Keratinocyte (primary cell): ENCODE measurements around the gene SLC4A9. TPM values are rescaled to one million over a fixed set of nuclear protein-coding genes. Genes with fewer than 3 reads are reported as not detected.
A peak's percentile ranks its signal among the peaks of the same experiment; 100 is the strongest.

ENCODE experiments used
- DNase-seq: peaks from one replicate; pipeline ENCODE4 v3.0.0-alpha.2; 2011; ENCODE audit warnings: low read depth, missing footprints, low spot score
- FAIRE-seq: peaks from 2 replicates; lab custom pipeline; 2011; peaks lifted over from hg19 to GRCh38; lab: Jason Lieb, UNC
- H2AFZ ChIP-seq: 2 replicates; pipeline ENCODE4 v1.6.0; 2012; ENCODE audit warnings: low read length, control low read depth, inconsistent platforms; ENCODE audit not compliant: control insufficient read depth
- H3K27ac ChIP-seq: 2 replicates; pipeline ENCODE4 v1.5.1; 2011; ENCODE audit warnings: low read length; ENCODE audit not compliant: control insufficient read depth, insufficient read depth
- H3K27me3 ChIP-seq: 3 replicates; pipeline ENCODE4 v1.6.0; 2011; ENCODE audit warnings: low read length; ENCODE audit not compliant: control insufficient read depth, insufficient read depth; ENCODE audit errors: extremely low read depth
- H3K36me3 ChIP-seq, 2 experiments: 2 replicates in 1 of 2; 3 replicates in 1 of 2; pipeline ENCODE4 v1.5.1; 2011; ENCODE audit warnings: low read length in 2 of 2, mild to moderate bottlenecking in 1 of 2; ENCODE audit not compliant: control insufficient read depth in 2 of 2, insufficient read depth in 2 of 2; ENCODE audit errors: extremely low read depth in 1 of 2
- H3K4me1 ChIP-seq: 3 replicates; pipeline ENCODE4 v1.5.1; 2011; ENCODE audit warnings: low read length; ENCODE audit not compliant: control insufficient read depth, insufficient read depth; ENCODE audit errors: extremely low read depth
- H3K4me2 ChIP-seq: 3 replicates; pipeline ENCODE4 v1.6.0; 2011; ENCODE audit warnings: low read depth, low read length; ENCODE audit not compliant: control insufficient read depth, insufficient read depth; ENCODE audit errors: extremely low read depth
- H3K4me3 ChIP-seq, 3 experiments: fragments of 200-600 bp in 1 of 3; sonication (generic) in 1 of 3; 2 replicates in 2 of 3; 3 replicates in 1 of 3; pipeline ENCODE4 v1.5.1; 2011 to 2016; ENCODE audit warnings: low read length in 3 of 3, mild to moderate bottlenecking in 3 of 3, control low read depth in 2 of 3, inconsistent platforms in 1 of 3, low read depth in 1 of 3, mixed read lengths in 1 of 3, mixed run types in 1 of 3, moderate library complexity in 1 of 3; ENCODE audit not compliant: control insufficient read depth in 2 of 3, insufficient read depth in 2 of 3; ENCODE audit errors: extremely low read depth in 1 of 3
- H3K79me2 ChIP-seq: 2 replicates; pipeline ENCODE4 v1.6.0; 2012; ENCODE audit warnings: low read length; ENCODE audit not compliant: control insufficient read depth, insufficient read depth
- H3K9ac ChIP-seq: 3 replicates; pipeline ENCODE4 v1.6.0; 2011; ENCODE audit warnings: low read length; ENCODE audit not compliant: control insufficient read depth, insufficient read depth; ENCODE audit errors: extremely low read depth
- H3K9me1 ChIP-seq: 3 replicates; pipeline ENCODE4 v1.6.0; 2011; ENCODE audit warnings: low read length; ENCODE audit not compliant: control insufficient read depth, insufficient read depth; ENCODE audit errors: extremely low read depth
- H3K9me3 ChIP-seq: 2 replicates; pipeline ENCODE4 v1.5.1; 2012; ENCODE audit warnings: low read depth, low read length; ENCODE audit not compliant: control insufficient read depth
- H4K20me1 ChIP-seq: 3 replicates; pipeline ENCODE4 v1.6.0; 2011; ENCODE audit warnings: low read length; ENCODE audit not compliant: control insufficient read depth, insufficient read depth; ENCODE audit errors: extremely low read depth
- EZH2 ChIP-seq: IDR thresholded peaks from one replicate; pipeline ENCODE4 v1.6.1; 2012; ENCODE audit warnings: inconsistent platforms, mild to moderate bottlenecking, low read length, moderate library complexity
- dilution Hi-C: fragments of 300-500 bp; cut with MboI; formaldehyde crosslinking; loops from one replicate; pipeline ENCODE4 v1.7.0; 2020; ENCODE audit warnings: low sequenced_read_pairs; ENCODE audit not compliant: extremely low pct_ligation_motif_present
- polyA minus RNA-seq, 3 experiments: library from RNA; depleted of rRNA, polyadenylated mRNA; stranded (reverse); fragments of >200 nt; gene quantifications; 1 replicate in 1 of 3; 2 replicates in 1 of 3; 3 replicates in 1 of 3; pipeline ENCODE4 v1.2.3, GENCODE V29; 2011
- polyA plus RNA-seq, 5 experiments: library from polyadenylated mRNA; depleted of rRNA in 3 of 5; stranded (reverse) in 3 of 5; stranded (forward) in 1 of 5; unstranded in 1 of 5; fragments of >200 nt; gene quantifications; 1 replicate in 1 of 5; 2 replicates in 3 of 5; 3 replicates in 1 of 5; pipeline versions ENCODE4 v1.2.1 to v1.2.3, GENCODE V29; 2011 to 2012; ENCODE audit warnings: missing spikeins in 2 of 5, low read depth in 1 of 5, low replicate concordance in 1 of 5
- TF ChIP-seq, protein P1 (sequence below), 3 experiments: IDR thresholded peaks in 1 of 3; conservative IDR thresholded peaks in 1 of 3; optimal IDR thresholded peaks in 1 of 3; 2 replicates in 2 of 3; 3 replicates in 1 of 3; pipeline versions ENCODE3 to v1.5.1; 2011; ENCODE audit warnings: low read length in 3 of 3, mild to moderate bottlenecking in 3 of 3, moderate library complexity in 2 of 3, control low read depth in 1 of 3, inconsistent platforms in 1 of 3; ENCODE audit not compliant: insufficient read depth in 2 of 3; ENCODE audit errors: extremely low read depth in 1 of 3

Gene SLC4A9, protein sequence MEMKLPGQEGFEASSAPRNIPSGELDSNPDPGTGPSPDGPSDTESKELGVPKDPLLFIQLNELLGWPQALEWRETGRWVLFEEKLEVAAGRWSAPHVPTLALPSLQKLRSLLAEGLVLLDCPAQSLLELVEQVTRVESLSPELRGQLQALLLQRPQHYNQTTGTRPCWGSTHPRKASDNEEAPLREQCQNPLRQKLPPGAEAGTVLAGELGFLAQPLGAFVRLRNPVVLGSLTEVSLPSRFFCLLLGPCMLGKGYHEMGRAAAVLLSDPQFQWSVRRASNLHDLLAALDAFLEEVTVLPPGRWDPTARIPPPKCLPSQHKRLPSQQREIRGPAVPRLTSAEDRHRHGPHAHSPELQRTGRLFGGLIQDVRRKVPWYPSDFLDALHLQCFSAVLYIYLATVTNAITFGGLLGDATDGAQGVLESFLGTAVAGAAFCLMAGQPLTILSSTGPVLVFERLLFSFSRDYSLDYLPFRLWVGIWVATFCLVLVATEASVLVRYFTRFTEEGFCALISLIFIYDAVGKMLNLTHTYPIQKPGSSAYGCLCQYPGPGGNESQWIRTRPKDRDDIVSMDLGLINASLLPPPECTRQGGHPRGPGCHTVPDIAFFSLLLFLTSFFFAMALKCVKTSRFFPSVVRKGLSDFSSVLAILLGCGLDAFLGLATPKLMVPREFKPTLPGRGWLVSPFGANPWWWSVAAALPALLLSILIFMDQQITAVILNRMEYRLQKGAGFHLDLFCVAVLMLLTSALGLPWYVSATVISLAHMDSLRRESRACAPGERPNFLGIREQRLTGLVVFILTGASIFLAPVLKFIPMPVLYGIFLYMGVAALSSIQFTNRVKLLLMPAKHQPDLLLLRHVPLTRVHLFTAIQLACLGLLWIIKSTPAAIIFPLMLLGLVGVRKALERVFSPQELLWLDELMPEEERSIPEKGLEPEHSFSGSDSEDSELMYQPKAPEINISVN
- 0.04 to 0.14 TPM (median 0.07 TPM) in 3 replicates for polyA plus RNA-seq
- polyA plus RNA-seq (2011; ENCODE audit: low read depth), result not detected
- 0.09 TPM in 1 of 2 replicates, not detected in the other for polyA plus RNA-seq (2011; cell fraction: cytosol; rRNA removed)
- 0.13 and 0.25 TPM in 2 replicates for polyA plus RNA-seq (2011; cell fraction: nucleus; rRNA removed)
- 0.06 and 0.07 TPM in 2 replicates for polyA plus RNA-seq (2012; ENCODE audit: low replicate concordance)
- not detected in 3 replicates for polyA minus RNA-seq
- not detected for polyA minus RNA-seq (2011; cell fraction: cytosol; rRNA and poly(A)+ RNA removed)
- polyA minus RNA-seq (2011; cell fraction: nucleus; rRNA and poly(A)+ RNA removed), result 0.11 TPM in 1 of 2 replicates, not detected in the other

DNA sequence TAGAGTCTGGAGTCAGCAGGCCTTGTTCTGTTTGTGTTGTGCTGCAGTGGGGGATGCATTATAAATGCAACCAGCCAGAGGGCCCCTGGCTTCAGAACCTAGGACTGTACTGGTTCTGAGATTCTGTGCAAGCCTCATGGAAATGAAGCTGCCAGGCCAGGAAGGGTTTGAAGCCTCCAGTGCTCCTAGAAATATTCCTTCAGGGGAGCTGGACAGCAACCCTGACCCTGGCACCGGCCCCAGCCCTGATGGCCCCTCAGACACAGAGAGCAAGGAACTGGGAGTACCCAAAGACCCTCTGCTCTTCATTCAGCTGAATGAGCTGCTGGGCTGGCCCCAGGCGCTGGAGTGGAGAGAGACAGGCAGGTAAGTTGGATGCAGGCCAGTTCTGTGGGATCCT, at the start of gene SLC4A9:
Gene SLC4A9 (plus strand): TSS at position 94 of the 400 bp plus-strand sequence. CDS start 43 bp downstream, at position 137.
- H3K4me3 ChIP-seq, result no peak within 1 kb of the TSS
- no peaks in the 10 kb centered on the region for H3K9me1 ChIP-seq
- FAIRE-seq (no peak), DNase-seq (no peak)
- no peaks in the 10 kb centered on the region for H4K20me1 ChIP-seq
- H3K9me3 ChIP-seq, result no peaks in the 10 kb centered on the region
- no peaks in the 10 kb centered on the region for H3K27me3 ChIP-seq
- no peaks in the 10 kb centered on the region for H3K36me3 ChIP-seq
- H3K9ac ChIP-seq, result no peak within 1 kb of the TSS
- dilution Hi-C loops, result no loop called here
- H3K4me1 ChIP-seq, result peaks cover 13% of the 10 kb centered on the region
- TF ChIP-seq, protein P1, sequence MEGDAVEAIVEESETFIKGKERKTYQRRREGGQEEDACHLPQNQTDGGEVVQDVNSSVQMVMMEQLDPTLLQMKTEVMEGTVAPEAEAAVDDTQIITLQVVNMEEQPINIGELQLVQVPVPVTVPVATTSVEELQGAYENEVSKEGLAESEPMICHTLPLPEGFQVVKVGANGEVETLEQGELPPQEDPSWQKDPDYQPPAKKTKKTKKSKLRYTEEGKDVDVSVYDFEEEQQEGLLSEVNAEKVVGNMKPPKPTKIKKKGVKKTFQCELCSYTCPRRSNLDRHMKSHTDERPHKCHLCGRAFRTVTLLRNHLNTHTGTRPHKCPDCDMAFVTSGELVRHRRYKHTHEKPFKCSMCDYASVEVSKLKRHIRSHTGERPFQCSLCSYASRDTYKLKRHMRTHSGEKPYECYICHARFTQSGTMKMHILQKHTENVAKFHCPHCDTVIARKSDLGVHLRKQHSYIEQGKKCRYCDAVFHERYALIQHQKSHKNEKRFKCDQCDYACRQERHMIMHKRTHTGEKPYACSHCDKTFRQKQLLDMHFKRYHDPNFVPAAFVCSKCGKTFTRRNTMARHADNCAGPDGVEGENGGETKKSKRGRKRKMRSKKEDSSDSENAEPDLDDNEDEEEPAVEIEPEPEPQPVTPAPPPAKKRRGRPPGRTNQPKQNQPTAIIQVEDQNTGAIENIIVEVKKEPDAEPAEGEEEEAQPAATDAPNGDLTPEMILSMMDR (optimal IDR thresholded peaks at IDR 0.05 in 1 of 3, IDR thresholded peaks at IDR 0.05 in 1 of 3, conservative IDR thresholded peaks at IDR 0.05 in 1 of 3; ENCODE audit: extremely low read depth in 1 of 3, insufficient read depth in 2 of 3, low read length in 3 of 3), result no peak
- no peak for TF ChIP-seq EZH2
- H3K27ac ChIP-seq, result no peak within 1 kb of the TSS
- no peaks in the 10 kb centered on the region for H3K79me2 ChIP-seq
- no peak within 1 kb of the TSS for H3K4me2 ChIP-seq
- no peak within 1 kb of the TSS for H2AFZ ChIP-seq

DNA sequence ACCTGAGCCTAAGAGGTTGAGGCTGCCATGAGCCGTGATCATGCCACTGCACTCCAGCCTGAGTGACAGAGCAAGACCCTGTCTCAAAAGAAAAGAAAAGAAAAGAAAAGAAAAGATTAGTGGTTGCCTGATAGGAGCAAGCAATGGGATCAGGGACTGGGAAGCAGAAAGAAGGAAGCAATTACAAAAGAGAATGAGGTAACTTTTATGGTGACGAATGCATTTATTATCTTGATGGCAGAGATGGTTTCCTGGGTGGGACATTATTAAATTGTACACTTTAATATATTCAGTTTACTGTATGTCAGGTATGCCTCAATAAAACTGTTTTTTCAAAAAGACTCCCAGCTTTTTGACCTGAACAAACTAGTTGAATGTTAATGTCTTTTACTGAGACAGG, 49.6 kb upstream of the SLC4A9 start:
- DNase-seq (no peak), FAIRE-seq (no peak)
- Histone ChIP-seq H2AFZ (no peak overlapping the region), H3K9me1 (no peaks in the 10 kb centered on the region), H4K20me1 (no peaks in the 10 kb centered on the region), H3K9me3 (no peaks in the 10 kb centered on the region), H3K9ac (no peak overlapping the region), H3K4me2 (peak overlapping the region; percentile 69), H3K36me3 (no peaks in the 10 kb centered on the region), H3K79me2 (no peaks in the 10 kb centered on the region), H3K4me1 (peaks cover 33% of the 10 kb centered on the region), H3K27ac (peak overlapping the region; percentile 39), H3K4me3 (no peak overlapping the region), H3K27me3 (no peaks in the 10 kb centered on the region)
- dilution Hi-C loops, result loop anchor here (10.0 kb wide), 1 partner anchor 46 kb away; no protein-coding TSS in a partner anchor
- TF ChIP-seq, protein P1 (optimal IDR thresholded peaks at IDR 0.05 in 1 of 3, IDR thresholded peaks at IDR 0.05 in 1 of 3, conservative IDR thresholded peaks at IDR 0.05 in 1 of 3; ENCODE audit: extremely low read depth in 1 of 3, insufficient read depth in 2 of 3, low read length in 3 of 3), result no peak
- no peak for TF ChIP-seq EZH2
